Islet of Langerhans (tissue), 1 donor: ENCODE measurements around the gene HPSE2.
A peak's percentile ranks its signal among the peaks of the same experiment; 100 is the strongest.

Source experiments
- FAIRE-seq: peaks from one replicate; lab custom pipeline; 2011; peaks lifted over from hg19 to GRCh38; lab: Jason Lieb, UNC

HPSE2 gene

GRCh38 chr10:98675902-98676301 is 559.8 kb downstream of the HPSE2 start:
- no peak for FAIRE-seq

- FAIRE-seq: peak; percentile 55
Measured at GRCh38 chr10:98673171-98673782, 562.4 kb downstream of the HPSE2 start.

- FAIRE-seq: no peak
Measured at GRCh38 chr10:98667081-98667480, 568.6 kb downstream of the HPSE2 start.

GRCh38 chr10:98666276-98666675 is 569.4 kb downstream of the HPSE2 start:
- FAIRE-seq: no peak

- no peak for FAIRE-seq
Measured at GRCh38 chr10:98664329-98665042, 571.2 kb downstream of the HPSE2 start.

GRCh38 chr10:98659951-98660350 is 575.7 kb downstream of the HPSE2 start:
- FAIRE-seq: no peak

GRCh38 chr10:98655492-98655891 is 580.2 kb downstream of the HPSE2 start:
- no peak for FAIRE-seq

GRCh38 chr10:98649170-98649569 is 586.5 kb downstream of the HPSE2 start:
- FAIRE-seq: no peak

- no peak for FAIRE-seq
Measured at GRCh38 chr10:98646998-98647917, 588.4 kb downstream of the HPSE2 start.

- FAIRE-seq: no peak
Measured at GRCh38 chr10:98644466-98644865, 591.2 kb downstream of the HPSE2 start.

GRCh38 chr10:98642281-98642680 is 593.4 kb downstream of the HPSE2 start:
- no peak for FAIRE-seq

GRCh38 chr10:98638920-98639319 is 596.7 kb downstream of the HPSE2 start:
- no peak for FAIRE-seq

- FAIRE-seq: no peak
Measured at GRCh38 chr10:98636921-98637329, 598.7 kb downstream of the HPSE2 start.

- FAIRE-seq: no peak
Measured at GRCh38 chr10:98632456-98633150, 603.0 kb downstream of the HPSE2 start.

- no peak for FAIRE-seq
Measured at GRCh38 chr10:98628206-98628605, 607.4 kb downstream of the HPSE2 start.

- no peak for FAIRE-seq
Measured at GRCh38 chr10:98627711-98628110, 607.9 kb downstream of the HPSE2 start.

GRCh38 chr10:98624963-98625362 is 610.7 kb downstream of the HPSE2 start:
- FAIRE-seq: no peak

- FAIRE-seq: no peak
Measured at GRCh38 chr10:98623176-98623575, 612.5 kb downstream of the HPSE2 start.

GRCh38 chr10:98621630-98622029 is 614.0 kb downstream of the HPSE2 start:
- no peak for FAIRE-seq

- no peak for FAIRE-seq
Measured at GRCh38 chr10:98620503-98620902, 615.1 kb downstream of the HPSE2 start.

- FAIRE-seq: no peak
Measured at GRCh38 chr10:98619446-98619845, 616.2 kb downstream of the HPSE2 start.

GRCh38 chr10:98617906-98618520 is 617.6 kb downstream of the HPSE2 start:
- FAIRE-seq: no peak
